ENCODE results near the gene VPS36. TPM values are rescaled to one million over a fixed set of nuclear protein-coding genes. Genes with fewer than 3 reads are reported as not detected.

Gene VPS36
- total RNA-seq, 2 experiments from 2014 or later = 30.6 to 35.9 TPM

DNA sequence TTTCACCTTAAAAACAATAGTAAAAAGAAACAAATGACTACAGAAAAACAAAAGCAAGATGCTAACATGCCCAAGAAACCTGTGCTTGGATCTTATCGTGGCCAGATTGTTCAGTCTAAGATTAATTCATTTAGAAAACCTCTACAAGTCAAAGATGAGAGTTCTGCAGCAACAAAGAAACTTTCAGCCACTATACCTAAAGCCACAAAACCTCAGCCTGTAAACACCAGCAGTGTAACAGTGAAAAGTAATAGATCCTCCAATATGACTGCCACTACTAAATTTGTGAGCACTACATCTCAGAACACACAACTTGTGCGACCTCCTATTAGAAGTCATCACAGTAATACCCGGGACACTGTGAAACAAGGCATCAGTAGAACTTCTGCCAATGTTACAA is 10.8 kb upstream of the VPS36 start:
- TSS peak; percentile 33 for BruUV-seq (replicated peaks)

DNA sequence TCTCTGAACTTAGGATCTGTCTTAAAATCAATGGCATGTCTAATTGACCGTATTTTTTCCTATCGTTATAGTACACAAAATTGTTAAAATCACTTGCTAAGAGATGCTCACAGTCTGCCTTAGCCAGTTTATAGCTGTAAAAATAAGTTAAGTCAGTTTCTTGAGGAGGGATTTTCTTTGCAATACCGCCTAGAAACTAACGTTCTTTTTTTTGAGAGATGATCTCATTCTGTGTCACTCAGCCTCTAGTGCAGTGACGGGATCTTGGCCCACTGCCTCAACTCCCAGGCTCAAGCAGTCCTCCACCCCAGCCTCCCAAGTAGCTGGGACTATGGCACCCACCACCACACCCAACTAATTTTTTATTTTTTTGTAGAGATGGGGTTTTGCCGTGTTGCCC is 9.2 kb upstream of the VPS36 start:
- intact Hi-C loops (cut with micrococcal nuclease; ENCODE audit: unreplicated experiment) = loop anchor here (5.0 to 10.0 kb wide), 3 partner anchors 265 to 647 kb away; partner anchors contain the start of gene NEK3
- Histone ChIP-seq H3K4me2 (ENCODE audit: low read length) (no peak overlapping the region), H4K20me1 (ENCODE audit: insufficient read depth, low read length) (peaks cover 20% of the 10 kb centered on the region; the same call in 1 of the 2 replicates), H3K79me2 (ENCODE audit: insufficient read depth, low read depth, low read length) (peaks cover 92% of the 10 kb centered on the region), H3K27ac (ENCODE audit: low read depth, low read length, poor library complexity, severe bottlenecking) (no peak overlapping the region), H3K4me1 (ENCODE audit: insufficient read depth, low read length, poor library complexity, severe bottlenecking) (peaks cover 44% of the 10 kb centered on the region), H3K36me3 (ENCODE audit: insufficient read depth, low read length) (peaks cover 87% of the 10 kb centered on the region), H3K9me3 (ENCODE audit: low read length) (no peaks in the 10 kb centered on the region), H3K9me2 (ENCODE audit: insufficient read depth, low read length) (no peaks in the 10 kb centered on the region), H3K4me3 (ENCODE audit: low read depth, low read length, poor library complexity, severe bottlenecking) (no peak overlapping the region), H2AFZ (ENCODE audit: low read length) (no peak overlapping the region)
- ChIA-PET POLR2A (interaction anchor here (0.6 to 1.0 kb wide), 3 partner anchors 9 to 23 kb away, joined by 3 to 4 read pairs (median 4); partner anchors contain the start of gene VPS36), CTCF (ENCODE audit: unreplicated experiment) (no interaction called here)
- DNase-seq (ENCODE audit: low spot score) = no peak
- no peak for TF ChIP-seq EZH2phosphoT487 (IDR thresholded peaks at IDR 0.05; ENCODE audit: borderline replicate concordance, low read depth, low read length)
- TF ChIP-seq, protein P1, sequence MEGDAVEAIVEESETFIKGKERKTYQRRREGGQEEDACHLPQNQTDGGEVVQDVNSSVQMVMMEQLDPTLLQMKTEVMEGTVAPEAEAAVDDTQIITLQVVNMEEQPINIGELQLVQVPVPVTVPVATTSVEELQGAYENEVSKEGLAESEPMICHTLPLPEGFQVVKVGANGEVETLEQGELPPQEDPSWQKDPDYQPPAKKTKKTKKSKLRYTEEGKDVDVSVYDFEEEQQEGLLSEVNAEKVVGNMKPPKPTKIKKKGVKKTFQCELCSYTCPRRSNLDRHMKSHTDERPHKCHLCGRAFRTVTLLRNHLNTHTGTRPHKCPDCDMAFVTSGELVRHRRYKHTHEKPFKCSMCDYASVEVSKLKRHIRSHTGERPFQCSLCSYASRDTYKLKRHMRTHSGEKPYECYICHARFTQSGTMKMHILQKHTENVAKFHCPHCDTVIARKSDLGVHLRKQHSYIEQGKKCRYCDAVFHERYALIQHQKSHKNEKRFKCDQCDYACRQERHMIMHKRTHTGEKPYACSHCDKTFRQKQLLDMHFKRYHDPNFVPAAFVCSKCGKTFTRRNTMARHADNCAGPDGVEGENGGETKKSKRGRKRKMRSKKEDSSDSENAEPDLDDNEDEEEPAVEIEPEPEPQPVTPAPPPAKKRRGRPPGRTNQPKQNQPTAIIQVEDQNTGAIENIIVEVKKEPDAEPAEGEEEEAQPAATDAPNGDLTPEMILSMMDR (conservative IDR thresholded peaks at IDR 0.05; ENCODE audit: low read length) = no peak
- BruUV-seq (replicated peaks) = no TSS peak

More for the DNA sequence above, 10.8 kb upstream of the VPS36 start:
- no peaks in the 10 kb centered on the region for H3K9me3 ChIP-seq (ENCODE audit: low read length)
- H3K27ac ChIP-seq (ENCODE audit: low read depth, low read length, poor library complexity, severe bottlenecking) = no peak overlapping the region
- ChIA-PET POLR2A (no interaction called here), CTCF (ENCODE audit: unreplicated experiment) (no interaction called here)
- peaks cover 100% of the 10 kb centered on the region for H3K79me2 ChIP-seq (ENCODE audit: insufficient read depth, low read depth, low read length)
- TF ChIP-seq, protein P1 (conservative IDR thresholded peaks at IDR 0.05; ENCODE audit: low read length) = no peak
- TF ChIP-seq EZH2phosphoT487 (IDR thresholded peaks at IDR 0.05; ENCODE audit: borderline replicate concordance, low read depth, low read length) = no peak
- H3K9me2 ChIP-seq (ENCODE audit: insufficient read depth, low read length) = no peaks in the 10 kb centered on the region
- no peak for DNase-seq (ENCODE audit: low spot score)
- peaks cover 18% of the 10 kb centered on the region; the same call in 1 of the 2 replicates for H4K20me1 ChIP-seq (ENCODE audit: insufficient read depth, low read length)
- peaks cover 44% of the 10 kb centered on the region for H3K4me1 ChIP-seq (ENCODE audit: insufficient read depth, low read length, poor library complexity, severe bottlenecking)
- H3K4me2 ChIP-seq (ENCODE audit: low read length) = peak overlapping the region; percentile 24; the same call in 1 of the 2 replicates
- H3K36me3 ChIP-seq (ENCODE audit: insufficient read depth, low read length) = peaks cover 99% of the 10 kb centered on the region
- H2AFZ ChIP-seq (ENCODE audit: low read length) = no peak overlapping the region
- peak overlapping the region; percentile 20 for H3K4me3 ChIP-seq (ENCODE audit: low read depth, low read length, poor library complexity, severe bottlenecking)
- intact Hi-C loops (cut with micrococcal nuclease; ENCODE audit: unreplicated experiment) = no loop called here

DNA sequence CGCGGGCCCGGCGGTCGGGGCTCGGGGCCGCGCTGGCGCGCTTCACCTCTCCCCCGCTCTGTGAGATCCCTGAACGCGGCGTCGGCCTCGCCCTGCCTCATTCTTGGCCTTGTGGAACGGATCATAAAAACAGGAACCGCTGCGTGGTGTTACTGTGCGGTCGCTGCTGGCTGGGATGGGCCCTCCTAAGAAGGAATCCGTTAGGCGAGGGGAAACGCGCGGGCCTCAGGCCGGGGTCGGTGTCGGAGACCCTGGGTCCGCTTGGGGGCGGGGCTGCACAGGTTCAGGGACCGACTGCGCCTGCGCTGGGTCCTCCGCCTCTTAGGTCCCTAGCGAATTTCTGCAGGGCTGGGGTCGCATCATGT is 5.2 kb upstream of the VPS36 start:
- CTCF ChIA-PET (ENCODE audit: unreplicated experiment) = no interaction called here
- POLR2A ChIA-PET = interaction anchor here (0.6 to 1.4 kb wide), 7 partner anchors 8 to 1027 kb away, joined by 3 to 7 read pairs (median 3); no protein-coding TSS in a partner anchor
- intact Hi-C loops (cut with micrococcal nuclease; ENCODE audit: unreplicated experiment) = loop anchor here (1.0 to 10.0 kb wide), 5 partner anchors 197 to 643 kb away; partner anchors contain the start of genes ALG11, NEK3 and SUGT1
- Histone ChIP-seq H3K9me3 (ENCODE audit: low read length) (no peaks in the 10 kb centered on the region), H2AFZ (ENCODE audit: low read length) (peak overlapping the region; percentile 85; the same call in 1 of the 2 replicates), H3K4me2 (ENCODE audit: low read length) (peak overlapping the region; percentile 94), H3K27ac (ENCODE audit: low read depth, low read length, poor library complexity, severe bottlenecking) (peak overlapping the region; percentile 92), H3K36me3 (ENCODE audit: insufficient read depth, low read length) (peaks cover 47% of the 10 kb centered on the region), H4K20me1 (ENCODE audit: insufficient read depth, low read length) (peaks cover 14% of the 10 kb centered on the region; the same call in 1 of the 2 replicates), H3K4me3 (ENCODE audit: low read depth, low read length, poor library complexity, severe bottlenecking) (peak overlapping the region; percentile 92), H3K4me1 (ENCODE audit: insufficient read depth, low read length, poor library complexity, severe bottlenecking) (peaks cover 31% of the 10 kb centered on the region), H3K79me2 (ENCODE audit: insufficient read depth, low read depth, low read length) (peaks cover 59% of the 10 kb centered on the region), H3K9me2 (ENCODE audit: insufficient read depth, low read length) (no peaks in the 10 kb centered on the region)
- TF ChIP-seq, protein P1 (conservative IDR thresholded peaks at IDR 0.05; ENCODE audit: low read length) = 0 out of 2 replicates have a peak, but pooled peaks have one; percentile 10
- TF ChIP-seq EZH2phosphoT487 (IDR thresholded peaks at IDR 0.05; ENCODE audit: borderline replicate concordance, low read depth, low read length) = no peak
- DNase-seq (ENCODE audit: low spot score) = peak; percentile 87
- no TSS peak for BruUV-seq (replicated peaks)

All from OCI-LY7 (cell line).